Fibroblast of skin of scalp (primary cell): ENCODE measurements around the gene CATSPERB.
"Not testable (repeated sequence)": the region's sequence is repeated elsewhere in the genome, so short reads cannot be mapped to it uniquely, and the experiment has no call there.

Source experiments
- DNase-seq: peaks from one replicate; pipeline ENCODE4 v3.0.0-alpha.2; 2013

CATSPERB gene

GRCh38 chr14:91731018-91731417 lies 868 bp downstream of the CATSPERB start:
- DNase-seq = no peak

- DNase-seq = no peak
These were observed 2.1 kb downstream of the CATSPERB start for GRCh38 chr14:91729756-91730155.

DNA sequence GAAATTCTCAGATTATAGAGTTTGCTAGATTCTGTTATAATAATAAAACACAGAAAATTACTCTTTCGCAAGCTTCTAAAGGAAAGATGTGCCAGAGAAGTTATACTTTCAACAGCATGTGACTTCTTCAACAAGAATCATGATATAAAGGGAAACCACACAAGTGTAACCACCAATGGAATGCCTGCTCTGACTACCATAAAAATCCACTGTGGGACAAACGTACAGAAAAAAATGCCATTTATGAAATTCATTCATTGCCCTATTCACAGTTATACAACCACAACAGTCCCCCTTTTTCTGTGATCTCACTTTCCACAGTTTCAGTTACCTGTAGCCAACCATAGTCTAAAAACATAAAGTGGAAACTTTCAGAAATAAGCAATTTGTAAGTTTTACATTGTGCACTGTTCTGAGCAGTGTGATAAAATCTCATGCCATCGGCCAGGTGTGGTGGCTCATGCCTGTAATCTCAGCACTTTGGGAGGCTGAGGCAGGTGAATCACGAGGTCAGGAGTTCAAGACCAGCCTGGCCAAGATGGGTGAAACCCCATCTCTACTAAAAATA lies 3.2 kb downstream of the CATSPERB start:
- DNase-seq = peak; percentile 11

- DNase-seq = peak; percentile 24
These were observed 4.8 kb downstream of the CATSPERB start for GRCh38 chr14:91727121-91727520.

DNA sequence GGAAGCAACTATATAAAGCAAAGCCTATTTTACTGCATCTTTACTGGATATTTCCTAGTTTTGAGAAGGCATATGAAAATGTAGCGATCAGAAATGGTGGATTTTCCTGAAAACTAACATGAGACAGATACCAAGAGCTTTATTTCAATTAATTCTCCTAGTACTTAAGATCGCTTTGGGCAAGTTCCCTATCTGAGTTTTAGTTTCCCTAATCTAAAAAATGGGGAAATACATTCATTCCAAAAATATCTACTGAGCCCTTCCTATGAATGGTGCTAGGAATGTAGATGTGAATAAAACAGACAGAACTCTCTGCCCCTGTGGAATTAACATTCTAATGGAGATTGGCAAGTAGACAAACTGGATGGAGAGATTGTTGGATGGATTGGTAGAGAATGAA lies 8.4 kb downstream of the CATSPERB start:
- no peak for DNase-seq

DNA sequence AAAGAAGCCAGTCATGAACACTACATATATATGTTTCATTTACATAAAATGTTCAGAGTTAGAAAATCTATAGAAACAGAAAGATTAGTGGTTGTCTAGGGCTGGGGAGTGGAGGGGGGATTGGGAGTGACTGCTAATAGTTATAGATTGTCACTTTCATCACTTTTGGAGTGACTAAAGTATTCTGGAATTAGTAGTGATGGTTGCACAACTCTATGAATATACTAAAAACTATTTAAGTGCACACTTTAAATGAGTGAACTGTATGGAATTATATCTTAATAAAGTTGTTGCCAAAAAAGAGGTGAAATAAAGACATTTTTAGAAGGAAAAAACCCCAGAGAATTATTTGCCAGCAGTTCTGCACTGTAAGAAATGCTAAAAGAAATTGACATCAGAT lies 9.5 kb downstream of the CATSPERB start:
- peak; percentile 1 for DNase-seq

- DNase-seq = no peak
These were observed 12.0 kb downstream of the CATSPERB start for GRCh38 chr14:91719839-91720238.

- no peak for DNase-seq
These were observed 14.9 kb downstream of the CATSPERB start for GRCh38 chr14:91716999-91717398.

DNA sequence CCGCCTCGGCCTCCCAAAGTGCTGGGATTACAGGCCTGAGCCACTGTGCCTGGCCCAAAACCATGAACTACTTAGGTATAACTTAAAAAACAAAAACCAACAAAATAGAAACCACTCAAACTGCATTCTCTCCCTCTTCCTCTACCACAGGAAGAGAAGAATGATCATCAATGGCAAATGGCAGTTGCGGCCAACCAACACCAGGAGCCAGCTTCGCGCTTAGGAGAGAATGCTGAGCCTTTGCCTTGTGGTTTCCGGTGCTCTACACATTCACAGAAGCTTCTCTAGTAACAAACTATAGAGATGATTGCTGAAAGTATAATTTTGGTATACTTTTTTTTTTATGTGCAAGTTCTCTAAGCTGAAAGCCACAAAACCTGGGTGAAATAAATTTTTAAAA lies 17.1 kb downstream of the CATSPERB start:
- no peak for DNase-seq

GRCh38 chr14:91708795-91709194 lies 23.1 kb downstream of the CATSPERB start:
- no peak for DNase-seq

DNA sequence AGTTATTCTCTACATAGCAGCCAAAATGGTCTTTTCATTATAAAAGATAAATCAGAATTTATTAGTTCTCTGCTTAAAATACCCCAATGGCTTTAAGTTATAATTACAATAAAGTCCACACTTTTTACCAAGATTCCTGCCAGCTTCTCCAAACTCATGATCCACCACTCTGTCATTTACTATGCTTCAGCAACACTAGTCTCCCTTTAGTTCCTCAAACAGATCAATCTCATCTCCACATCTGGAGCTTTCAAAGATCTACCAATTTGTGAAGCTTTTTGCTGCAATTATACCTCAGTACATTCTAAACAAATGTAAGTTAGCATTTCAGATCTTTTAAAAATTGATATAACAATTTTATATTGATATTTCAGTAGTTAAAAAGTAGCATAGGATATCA lies 24.9 kb downstream of the CATSPERB start:
- no peak for DNase-seq

- no peak for DNase-seq
These were observed 37.2 kb downstream of the CATSPERB start for GRCh38 chr14:91694643-91695042.

- no peak for DNase-seq
These were observed 38.5 kb downstream of the CATSPERB start for GRCh38 chr14:91693346-91693745.

DNA sequence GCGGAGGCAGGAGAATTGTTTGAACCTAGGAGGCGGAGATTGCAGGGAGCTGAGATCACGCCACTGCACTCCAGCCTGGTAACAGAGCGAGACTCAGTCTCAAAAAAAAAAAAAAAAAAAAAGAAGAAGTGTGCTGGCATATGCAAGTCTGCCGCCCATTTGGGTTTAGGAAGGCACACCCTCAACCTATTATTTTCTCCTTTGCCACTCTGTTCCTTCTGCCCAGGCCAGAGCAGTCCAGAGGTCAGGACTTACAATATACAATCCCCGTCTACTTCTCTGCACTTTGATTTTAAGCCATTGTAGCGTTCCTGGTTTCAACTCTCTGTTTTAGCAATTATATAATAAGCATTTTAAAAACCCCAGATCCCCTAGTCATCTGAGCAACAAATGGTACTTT lies 39.8 kb downstream of the CATSPERB start:
- no peak for DNase-seq

DNA sequence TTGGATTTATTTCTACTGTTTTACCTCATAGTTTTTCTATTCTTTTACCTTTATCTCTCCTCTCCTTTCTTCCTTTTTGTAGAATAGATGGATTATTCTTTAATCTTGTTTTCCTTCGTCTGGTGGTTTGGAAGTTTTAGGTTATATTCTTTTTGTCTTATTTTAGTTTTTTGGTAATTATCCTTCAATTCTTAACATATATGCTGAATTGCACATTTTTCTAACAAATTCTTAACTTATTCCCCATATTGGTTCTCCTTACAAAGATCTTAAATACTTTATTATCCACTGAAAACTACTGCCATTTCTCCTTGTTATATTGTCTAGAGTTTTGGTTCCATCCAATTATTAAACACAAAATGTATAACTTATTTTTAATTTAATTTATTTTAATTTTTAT lies 42.3 kb downstream of the CATSPERB start:
- DNase-seq = no peak

DNA sequence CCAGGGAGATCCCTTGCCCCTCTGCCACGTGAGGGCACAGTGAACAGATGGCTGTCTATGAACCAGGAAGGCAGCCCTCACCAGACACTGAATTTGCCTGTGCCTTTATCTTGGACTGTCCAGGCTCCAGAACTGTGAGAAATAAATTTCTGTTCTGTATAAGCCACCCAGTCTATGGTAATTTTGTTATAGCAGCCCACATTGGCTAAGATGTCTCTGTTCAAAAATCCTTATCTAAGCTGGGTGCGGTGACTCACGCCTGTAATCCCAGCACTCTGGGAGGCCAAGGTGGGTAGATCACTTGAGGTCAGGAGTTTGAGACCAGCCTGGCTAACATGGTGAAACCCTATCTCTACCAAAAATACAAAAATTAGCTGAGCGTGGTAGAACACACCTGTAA lies 44.5 kb downstream of the CATSPERB start:
- not testable (repeated sequence) for DNase-seq

DNA sequence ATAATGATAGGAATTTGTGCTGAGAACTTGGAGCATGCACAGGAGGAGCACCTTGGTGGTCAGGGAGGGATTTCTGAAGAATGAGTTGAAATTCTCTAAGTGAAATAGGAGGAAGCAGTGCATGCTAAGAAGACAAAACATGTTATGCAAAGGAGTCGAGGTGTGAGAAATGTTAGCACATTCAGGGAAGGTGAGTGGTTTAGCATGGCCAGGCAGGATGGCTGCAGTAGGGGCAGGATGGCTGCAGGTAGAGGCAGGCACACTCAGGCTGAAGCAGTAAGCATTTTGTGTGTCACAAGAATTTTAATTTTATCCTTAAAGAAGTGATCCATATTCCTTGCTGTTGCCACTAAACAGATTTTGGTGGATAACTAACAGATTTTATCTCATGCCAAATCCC lies 46.3 kb downstream of the CATSPERB start:
- DNase-seq = no peak

- no peak for DNase-seq
These were observed 49.9 kb downstream of the CATSPERB start for GRCh38 chr14:91681893-91682563.

DNA sequence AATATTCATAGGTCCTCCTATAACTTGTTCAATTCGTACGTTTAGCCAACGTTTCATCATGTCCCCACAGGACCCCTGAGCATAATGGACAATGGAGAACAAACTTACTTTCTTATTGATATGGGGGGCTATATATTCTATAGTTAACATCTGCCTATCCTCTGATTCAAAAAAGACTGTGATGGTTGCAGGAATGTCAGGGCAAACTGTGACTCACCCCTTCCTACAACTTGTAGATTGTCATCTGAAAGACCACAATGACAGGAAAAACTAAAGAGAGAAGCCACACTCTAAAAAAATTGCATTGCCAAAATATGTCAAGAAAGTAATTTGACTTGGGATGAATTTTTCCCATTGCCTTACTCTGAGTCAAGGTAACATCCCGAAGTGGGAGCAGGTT lies 50.8 kb downstream of the CATSPERB start:
- DNase-seq = no peak

- no peak for DNase-seq
These were observed 52.6 kb downstream of the CATSPERB start for GRCh38 chr14:91679273-91679672.

- DNase-seq = not testable (repeated sequence)
These were observed 54.2 kb downstream of the CATSPERB start for GRCh38 chr14:91677687-91678086.

DNA sequence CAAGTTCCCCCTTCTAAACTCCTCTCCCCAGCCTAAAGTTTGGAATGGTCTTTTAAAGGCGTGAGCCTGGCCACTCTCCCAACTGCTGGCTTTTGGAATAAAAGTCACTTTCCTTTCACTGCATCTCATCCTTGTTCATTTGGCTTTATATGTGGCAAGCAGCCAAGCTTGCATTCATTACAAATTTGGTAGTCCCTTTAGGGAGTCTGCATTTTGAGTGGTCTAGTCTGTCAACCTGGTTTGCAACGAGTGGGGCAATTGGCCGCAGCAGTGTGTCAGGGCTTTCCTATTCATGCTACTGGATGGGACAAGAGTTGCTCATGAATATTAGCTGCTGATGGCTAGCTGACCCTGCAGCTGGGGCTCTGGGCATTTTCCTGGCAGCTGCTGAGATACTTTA lies 57.0 kb downstream of the CATSPERB start:
- no peak for DNase-seq

DNA sequence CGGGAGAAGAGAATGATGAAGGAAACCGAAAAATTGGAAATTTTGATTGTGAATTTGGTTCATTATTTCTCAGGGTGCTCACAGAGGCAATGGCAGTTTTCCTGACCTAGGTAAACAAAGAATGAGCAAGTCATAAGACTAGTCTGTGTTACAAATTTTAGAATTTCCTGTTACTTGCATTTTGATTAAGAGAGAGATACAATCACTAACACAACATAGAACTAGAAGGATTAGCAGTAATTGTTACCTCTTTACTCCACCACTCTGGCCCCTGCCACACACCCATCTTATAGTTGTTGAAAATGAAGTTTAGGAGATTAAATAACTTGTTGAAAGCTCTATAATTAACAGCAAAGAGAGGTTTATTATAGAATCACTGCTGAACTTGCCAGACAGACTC lies 62.0 kb downstream of the CATSPERB start:
- no peak for DNase-seq

DNA sequence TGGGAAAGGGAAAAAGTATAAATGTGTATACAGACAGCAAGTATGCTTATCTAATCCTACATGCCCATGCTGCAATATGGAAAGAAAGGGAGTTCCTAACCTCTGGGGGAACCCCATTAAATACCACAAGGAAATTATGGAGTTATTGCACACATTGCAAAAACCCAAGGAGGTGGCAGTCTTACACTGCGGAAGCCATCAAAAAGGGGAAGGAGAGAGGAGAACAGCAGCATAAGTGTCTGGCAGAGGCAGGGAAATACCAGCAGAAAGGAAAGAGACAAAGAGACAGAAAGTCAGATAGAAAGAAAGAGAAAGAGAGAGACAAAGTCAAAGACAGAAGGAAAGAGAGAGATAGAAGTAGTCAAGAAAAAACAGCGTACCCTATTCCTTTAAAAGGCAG lies 64.8 kb downstream of the CATSPERB start:
- DNase-seq = not testable (repeated sequence)

DNA sequence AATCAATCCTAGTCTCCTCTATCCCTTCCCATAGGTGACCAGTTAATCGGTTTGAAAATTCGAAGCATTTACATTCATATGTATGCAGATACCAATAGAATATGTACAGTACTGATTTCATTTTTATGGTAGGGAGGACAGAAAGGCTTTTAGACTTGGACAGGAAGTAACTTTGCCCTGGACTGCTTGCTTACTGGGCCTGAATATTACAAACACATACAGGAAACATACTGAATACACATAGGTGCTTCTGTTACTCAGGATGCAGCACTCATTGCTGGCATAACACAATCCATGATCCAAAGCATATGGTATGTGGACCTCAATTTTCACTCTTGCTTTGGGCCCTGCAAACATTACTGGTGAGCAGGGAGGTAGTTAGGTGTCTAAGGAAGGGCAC lies 71.1 kb downstream of the CATSPERB start:
- DNase-seq = no peak
